ENCODE measurements around the gene TNFSF9. TPM values are rescaled to one million over a fixed set of nuclear protein-coding genes. Genes with fewer than 3 reads are reported as not detected.
A peak's percentile ranks its signal among the peaks of the same experiment; 100 is the strongest.
"Not testable (repeated sequence)": the region's sequence is repeated elsewhere in the genome, so short reads cannot be mapped to it uniquely, and the experiment has no call there.

Gene TNFSF9
- total and polyA plus RNA-seq, 2 experiments from 2014 or later = 0.22 to 0.58 TPM

GRCh38 chr19:6577476-6578125 lies 46.8 kb downstream of the TNFSF9 start:
- Histone ChIP-seq H3K27ac (no peak overlapping the region), H3K9me3 (ENCODE audit: low read depth) (no peaks in the 10 kb centered on the region), H3K27me3 (replicated peaks; ENCODE audit: insufficient read depth) (peaks cover 25% of the 10 kb centered on the region; the same call in 1 of the 2 replicates), H3K79me2 (ENCODE audit: insufficient read depth) (no peaks in the 10 kb centered on the region), H3K4me2 (ENCODE audit: unreplicated experiment) (no peak overlapping the region), H3F3A (ENCODE audit: insufficient read depth) (no peaks in the 10 kb centered on the region), H3K4me1 (ENCODE audit: insufficient read depth) (peaks cover 9% of the 10 kb centered on the region), H4K20me1 (ENCODE audit: insufficient read depth) (no peaks in the 10 kb centered on the region), H3K36me3 (ENCODE audit: low read depth) (no peaks in the 10 kb centered on the region), H3K9ac (no peak overlapping the region), H2AFZ (no peak overlapping the region), H3K9me2 (ENCODE audit: insufficient read depth) (no peaks in the 10 kb centered on the region), H3K4me3 (no peak overlapping the region)
- in situ Hi-C loops (cut with MboI) = no loop called here
- TF ChIP-seq EZH2 (IDR thresholded peaks at IDR 0.05; ENCODE audit: insufficient read depth, poor library complexity, severe bottlenecking) (no peak), EZH2phosphoT487 (IDR thresholded peaks at IDR 0.05; ENCODE audit: insufficient read depth, low read depth) (no peak)
- DNase-seq = no peak
- 77 to 80% methylated on average over 5 of the region's 5 CpGs for WGBS, 2 experiments (ENCODE audit: low coverage in 1 of 2, low lambda C conversion rate in 2 of 2, missing lambda C conversion rate in 2 of 2)

- peaks cover 13% of the 10 kb centered on the region for H3K27me3 ChIP-seq (replicated peaks; ENCODE audit: insufficient read depth)
- no peaks in the 10 kb centered on the region for H3K9me2 ChIP-seq (ENCODE audit: insufficient read depth)
- H3K27ac ChIP-seq = no peak overlapping the region
- no peaks in the 10 kb centered on the region for H3F3A ChIP-seq (ENCODE audit: insufficient read depth)
- H3K79me2 ChIP-seq (ENCODE audit: insufficient read depth) = no peaks in the 10 kb centered on the region
- no peak for DNase-seq
- no peak for TF ChIP-seq EZH2phosphoT487 (IDR thresholded peaks at IDR 0.05; ENCODE audit: insufficient read depth, low read depth)
- no peak for TF ChIP-seq EZH2 (IDR thresholded peaks at IDR 0.05; ENCODE audit: insufficient read depth, poor library complexity, severe bottlenecking)
- H3K36me3 ChIP-seq (ENCODE audit: low read depth) = no peaks in the 10 kb centered on the region
- no peak overlapping the region for H3K9ac ChIP-seq
- peaks cover 9% of the 10 kb centered on the region for H3K4me1 ChIP-seq (ENCODE audit: insufficient read depth)
- 68 to 70% methylated on average over 7 of the region's 7 CpGs for WGBS, 2 experiments (ENCODE audit: low coverage in 1 of 2, low lambda C conversion rate in 2 of 2, missing lambda C conversion rate in 2 of 2)
- no peak overlapping the region for H3K4me2 ChIP-seq (ENCODE audit: unreplicated experiment)
- no peaks in the 10 kb centered on the region for H3K9me3 ChIP-seq (ENCODE audit: low read depth)
- in situ Hi-C loops (cut with MboI) = no loop called here
- H4K20me1 ChIP-seq (ENCODE audit: insufficient read depth) = no peaks in the 10 kb centered on the region
- no peak overlapping the region for H3K4me3 ChIP-seq
- H2AFZ ChIP-seq = no peak overlapping the region
Measured at GRCh38 chr19:6579450-6580178, 48.8 kb downstream of the TNFSF9 start.

GRCh38 chr19:6580313-6580712 lies 49.5 kb downstream of the TNFSF9 start:
- H3K27ac ChIP-seq = no peak overlapping the region
- WGBS, 2 experiments (ENCODE audit: low coverage in 1 of 2, low lambda C conversion rate in 2 of 2, missing lambda C conversion rate in 2 of 2) = 22 to 24% methylated on average over 8 of the region's 8 CpGs
- DNase-seq = peak; percentile 91
- no peak overlapping the region for H3K9ac ChIP-seq
- H3F3A ChIP-seq (ENCODE audit: insufficient read depth) = no peaks in the 10 kb centered on the region
- no peak overlapping the region for H3K4me3 ChIP-seq
- H3K9me2 ChIP-seq (ENCODE audit: insufficient read depth) = no peaks in the 10 kb centered on the region
- no peak for TF ChIP-seq EZH2phosphoT487 (IDR thresholded peaks at IDR 0.05; ENCODE audit: insufficient read depth, low read depth)
- TF ChIP-seq EZH2 (IDR thresholded peaks at IDR 0.05; ENCODE audit: insufficient read depth, poor library complexity, severe bottlenecking) = no peak
- H3K4me2 ChIP-seq (ENCODE audit: unreplicated experiment) = no peak overlapping the region
- no peaks in the 10 kb centered on the region for H3K36me3 ChIP-seq (ENCODE audit: low read depth)
- H2AFZ ChIP-seq = no peak overlapping the region
- peaks cover 9% of the 10 kb centered on the region for H3K4me1 ChIP-seq (ENCODE audit: insufficient read depth)
- no peaks in the 10 kb centered on the region for H3K9me3 ChIP-seq (ENCODE audit: low read depth)
- in situ Hi-C loops (cut with MboI) = no loop called here
- H3K27me3 ChIP-seq (replicated peaks; ENCODE audit: insufficient read depth) = peaks cover 6% of the 10 kb centered on the region
- H3K79me2 ChIP-seq (ENCODE audit: insufficient read depth) = no peaks in the 10 kb centered on the region
- no peaks in the 10 kb centered on the region for H4K20me1 ChIP-seq (ENCODE audit: insufficient read depth)

- H3K36me3 ChIP-seq (ENCODE audit: low read depth); in situ Hi-C loops (cut with MboI); H3K79me2 ChIP-seq (ENCODE audit: insufficient read depth); H3K9me2 ChIP-seq (ENCODE audit: insufficient read depth); H2AFZ ChIP-seq; H3F3A ChIP-seq (ENCODE audit: insufficient read depth); H3K4me3 ChIP-seq; H3K9ac ChIP-seq; H4K20me1 ChIP-seq (ENCODE audit: insufficient read depth); H3K27ac ChIP-seq; H3K9me3 ChIP-seq (ENCODE audit: low read depth); H3K4me2 ChIP-seq (ENCODE audit: unreplicated experiment): not testable (repeated sequence)
- DNase-seq = peak; percentile 20
- Histone ChIP-seq H3K4me1 (ENCODE audit: insufficient read depth) (peaks cover 12% of the 10 kb centered on the region), H3K27me3 (replicated peaks; ENCODE audit: insufficient read depth) (peaks cover 23% of the 10 kb centered on the region)
- 81 to 87% methylated on average over 14 to 16 of the region's 16 CpGs for WGBS, 2 experiments (ENCODE audit: low coverage in 1 of 2, low lambda C conversion rate in 2 of 2, missing lambda C conversion rate in 2 of 2)
Measured at GRCh38 chr19:6582515-6583484, 52.0 kb downstream of the TNFSF9 start.

Small RNA genes within 50 kb of the gene (small RNA-seq; reads per million reads assigned to genes)
- gene AC010503.2 (ENCODE audit: low read depth, low replicate concordance) (not detected), gene RF00019 (ENCODE audit: low read depth, low replicate concordance) (not detected)

Other genes with a start within 250 kb of the TNFSF9 start
- 0.22 and 1.0 TPM in 2 replicates for gene ACER1, start 197.4 kb upstream of the TNFSF9 start, total RNA-seq (2014; rRNA removed; shearing (Covaris generic))
- gene ACER1, start 197.4 kb upstream of the TNFSF9 start, polyA plus RNA-seq (2016; fragmentation: Nextera tagmentation; extraction: Ambion mirVana) = 0.16 TPM in 1 of 2 replicates, not detected in the other
- 87.1 and 99.8 TPM in 2 replicates for gene CLPP, start 169.5 kb upstream of the TNFSF9 start, total RNA-seq (2014; rRNA removed; shearing (Covaris generic))
- gene CLPP, start 169.5 kb upstream of the TNFSF9 start, polyA plus RNA-seq (2016; fragmentation: Nextera tagmentation; extraction: Ambion mirVana) = 96.0 and 101 TPM in 2 replicates
- 20.2 and 48.5 TPM in 2 replicates for gene ALKBH7, start 158.2 kb upstream of the TNFSF9 start, total RNA-seq (2014; rRNA removed; shearing (Covaris generic))
- gene ALKBH7, start 158.2 kb upstream of the TNFSF9 start, polyA plus RNA-seq (2016; fragmentation: Nextera tagmentation; extraction: Ambion mirVana) = 72.4 and 79.8 TPM in 2 replicates
- gene PSPN, start 155.1 kb upstream of the TNFSF9 start, total RNA-seq (2014; rRNA removed; shearing (Covaris generic)) = 0.22 and 0.89 TPM in 2 replicates
- gene PSPN, start 155.1 kb upstream of the TNFSF9 start, polyA plus RNA-seq (2016; fragmentation: Nextera tagmentation; extraction: Ambion mirVana) = 0.72 and 0.75 TPM in 2 replicates
- gene GTF2F1, start 137.9 kb upstream of the TNFSF9 start, total RNA-seq (2014; rRNA removed; shearing (Covaris generic)) = 43.3 and 48.7 TPM in 2 replicates
- gene GTF2F1, start 137.9 kb upstream of the TNFSF9 start, polyA plus RNA-seq (2016; fragmentation: Nextera tagmentation; extraction: Ambion mirVana) = 41.2 and 44.0 TPM in 2 replicates
- gene KHSRP, start 106.2 kb upstream of the TNFSF9 start, total RNA-seq (2014; rRNA removed; shearing (Covaris generic)) = 55.1 and 61.6 TPM in 2 replicates
- gene KHSRP, start 106.2 kb upstream of the TNFSF9 start, polyA plus RNA-seq (2016; fragmentation: Nextera tagmentation; extraction: Ambion mirVana) = 16.9 and 17.3 TPM in 2 replicates
- gene SLC25A41, start 97.3 kb upstream of the TNFSF9 start, total RNA-seq (2014; rRNA removed; shearing (Covaris generic)) = not detected in 2 replicates
- gene SLC25A41, start 97.3 kb upstream of the TNFSF9 start, polyA plus RNA-seq (2016; fragmentation: Nextera tagmentation; extraction: Ambion mirVana) = not detected in 2 replicates
- gene SLC25A23, start 71.2 kb upstream of the TNFSF9 start, total RNA-seq (2014; rRNA removed; shearing (Covaris generic)) = 33.2 and 43.3 TPM in 2 replicates
- gene SLC25A23, start 71.2 kb upstream of the TNFSF9 start, polyA plus RNA-seq (2016; fragmentation: Nextera tagmentation; extraction: Ambion mirVana) = 12.5 and 13.7 TPM in 2 replicates
- not detected in 2 replicates for gene CRB3, start 66.8 kb upstream of the TNFSF9 start, total RNA-seq (2014; rRNA removed; shearing (Covaris generic))
- not detected in 2 replicates for gene CRB3, start 66.8 kb upstream of the TNFSF9 start, polyA plus RNA-seq (2016; fragmentation: Nextera tagmentation; extraction: Ambion mirVana)
- gene DENND1C, start 49.2 kb upstream of the TNFSF9 start, total RNA-seq (2014; rRNA removed; shearing (Covaris generic)) = not detected in 2 replicates
- gene DENND1C, start 49.2 kb upstream of the TNFSF9 start, polyA plus RNA-seq (2016; fragmentation: Nextera tagmentation; extraction: Ambion mirVana) = not detected in 2 replicates
- not detected in 2 replicates for gene TUBB4A, start 28.7 kb upstream of the TNFSF9 start, total RNA-seq (2014; rRNA removed; shearing (Covaris generic))
- not detected in 2 replicates for gene TUBB4A, start 28.7 kb upstream of the TNFSF9 start, polyA plus RNA-seq (2016; fragmentation: Nextera tagmentation; extraction: Ambion mirVana)
- not detected in 2 replicates for gene CD70, start 60.1 kb downstream of the TNFSF9 start, total RNA-seq (2014; rRNA removed; shearing (Covaris generic))
- 0.20 and 0.49 TPM in 2 replicates for gene CD70, start 60.1 kb downstream of the TNFSF9 start, polyA plus RNA-seq (2016; fragmentation: Nextera tagmentation; extraction: Ambion mirVana)
- gene TNFSF14, start 139.1 kb downstream of the TNFSF9 start, total RNA-seq (2014; rRNA removed; shearing (Covaris generic)) = not detected in 2 replicates
- not detected in 2 replicates for gene TNFSF14, start 139.1 kb downstream of the TNFSF9 start, polyA plus RNA-seq (2016; fragmentation: Nextera tagmentation; extraction: Ambion mirVana)
- gene C3, start 189.6 kb downstream of the TNFSF9 start, total RNA-seq (2014; rRNA removed; shearing (Covaris generic)) = 3.1 and 5.6 TPM in 2 replicates
- 3.5 and 4.8 TPM in 2 replicates for gene C3, start 189.6 kb downstream of the TNFSF9 start, polyA plus RNA-seq (2016; fragmentation: Nextera tagmentation; extraction: Ambion mirVana)
- 75.7 and 77.3 TPM in 2 replicates for gene GPR108, start 206.6 kb downstream of the TNFSF9 start, total RNA-seq (2014; rRNA removed; shearing (Covaris generic))
- 78.8 and 83.5 TPM in 2 replicates for gene GPR108, start 206.6 kb downstream of the TNFSF9 start, polyA plus RNA-seq (2016; fragmentation: Nextera tagmentation; extraction: Ambion mirVana)
- gene TRIP10, start 208.7 kb downstream of the TNFSF9 start, total RNA-seq (2014; rRNA removed; shearing (Covaris generic)) = 48.0 and 68.2 TPM in 2 replicates
- 48.9 and 50.1 TPM in 2 replicates for gene TRIP10, start 208.7 kb downstream of the TNFSF9 start, polyA plus RNA-seq (2016; fragmentation: Nextera tagmentation; extraction: Ambion mirVana)
- not detected in 2 replicates for gene SH2D3A, start 236.4 kb downstream of the TNFSF9 start, total RNA-seq (2014; rRNA removed; shearing (Covaris generic))
- 0.18 TPM in 1 of 2 replicates, not detected in the other for gene SH2D3A, start 236.4 kb downstream of the TNFSF9 start, polyA plus RNA-seq (2016; fragmentation: Nextera tagmentation; extraction: Ambion mirVana)
- gene VAV1, start 241.7 kb downstream of the TNFSF9 start, total RNA-seq (2014; rRNA removed; shearing (Covaris generic)) = not detected in 2 replicates
- gene VAV1, start 241.7 kb downstream of the TNFSF9 start, polyA plus RNA-seq (2016; fragmentation: Nextera tagmentation; extraction: Ambion mirVana) = not detected in 2 replicates

All from GM23248 (cell line).